GM18505 (cell line): ENCODE results near the gene GFI1B.

Experiments used
- ATAC-seq: cut with Tn5 transposase; IDR thresholded peaks from one replicate; pipeline ENCODE4 v1.9.1; 2021; ENCODE audit not compliant: unreplicated experiment
- POLR2A ChIP-seq: IDR thresholded peaks from 4 replicates; pipeline ENCODE4 v1.6.1; 2011; ENCODE audit warnings: borderline replicate concordance; ENCODE audit not compliant: insufficient read depth, insufficient read length; ENCODE audit errors: extremely low read depth

Gene GFI1B

DNA sequence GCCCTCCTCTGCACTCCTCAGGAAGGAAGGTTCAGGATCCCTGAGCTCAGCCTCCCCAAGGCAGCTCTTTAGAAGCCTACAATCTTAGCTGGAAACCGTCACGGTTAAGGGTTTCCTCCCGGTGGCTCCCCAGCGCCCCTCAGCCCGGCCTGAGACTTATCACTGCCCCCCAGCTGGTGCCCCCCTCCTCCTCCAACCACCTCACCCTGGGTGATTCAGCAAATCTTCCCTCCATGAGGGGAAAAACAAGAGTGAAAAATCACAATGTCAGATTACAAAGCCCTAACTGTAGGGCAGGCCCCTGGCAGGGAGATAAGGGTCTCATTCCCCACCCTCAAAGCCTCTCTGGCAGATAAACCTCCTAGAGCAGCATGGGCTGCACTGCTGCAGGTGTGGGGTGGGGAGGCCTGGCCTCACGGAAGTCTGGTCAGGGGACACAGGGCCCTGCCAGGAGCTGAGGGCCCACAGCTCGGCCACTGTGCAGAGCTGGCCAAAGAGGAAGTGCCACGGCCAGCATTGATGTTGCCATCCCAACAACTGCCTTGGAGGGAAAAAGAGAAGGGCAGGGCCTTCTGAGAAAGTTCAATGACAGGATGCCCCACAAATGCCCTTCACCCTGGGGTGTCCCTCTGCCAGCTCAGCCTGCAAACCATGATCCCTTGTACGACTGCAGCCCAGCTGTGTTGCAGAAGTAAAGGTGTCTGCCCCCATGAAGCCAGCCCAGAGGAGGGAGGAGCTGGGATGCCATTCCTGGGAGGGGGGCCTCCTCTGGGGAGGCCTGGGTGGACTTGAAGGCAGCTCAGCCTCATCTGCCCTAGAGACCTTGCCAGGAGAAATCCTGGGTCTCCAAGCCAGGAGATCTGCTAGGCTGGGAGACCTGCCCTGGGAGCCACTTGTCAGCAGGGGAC lies 25.9 kb downstream of the GFI1B start:
- no peak for TF ChIP-seq POLR2A
- no peak for ATAC-seq

DNA sequence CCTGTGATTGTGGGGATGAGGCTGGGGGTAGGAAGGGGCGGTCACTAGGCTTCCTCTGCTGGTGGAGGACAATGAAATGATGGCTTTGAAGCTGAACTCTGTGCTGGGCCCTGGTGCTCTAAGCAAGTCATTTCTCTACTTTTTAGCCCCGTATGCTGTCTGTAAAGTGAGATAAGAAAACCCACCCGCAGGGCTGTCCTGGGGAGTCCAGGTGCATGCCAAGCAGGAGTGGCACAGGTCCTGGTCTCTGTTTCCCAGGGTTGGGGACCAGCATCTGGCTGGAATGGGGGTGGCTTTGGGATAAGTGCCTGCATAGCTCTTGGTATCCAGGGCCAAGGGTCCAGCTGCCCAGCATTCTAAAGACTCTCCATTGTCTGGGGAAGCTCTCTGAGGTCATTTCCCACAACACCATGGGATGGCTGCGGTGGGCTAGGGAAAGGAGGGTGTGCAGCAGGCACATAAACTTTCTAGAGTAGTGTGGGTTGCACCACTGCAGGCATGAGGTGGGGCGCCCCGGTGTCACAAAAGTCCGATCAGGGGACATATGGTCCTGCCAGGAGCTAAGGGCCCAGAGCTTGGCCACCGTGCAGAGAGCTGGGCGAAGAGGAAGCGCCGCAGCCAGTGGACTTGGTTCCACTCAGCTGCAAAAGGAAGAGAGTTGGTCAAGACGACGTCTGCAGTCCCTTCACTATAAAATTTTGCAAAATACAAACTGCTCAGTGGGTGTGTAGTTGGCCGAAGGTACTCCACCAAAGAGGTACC lies 26.7 kb downstream of the GFI1B start:
- no peak for TF ChIP-seq POLR2A
- no peak for ATAC-seq

DNA sequence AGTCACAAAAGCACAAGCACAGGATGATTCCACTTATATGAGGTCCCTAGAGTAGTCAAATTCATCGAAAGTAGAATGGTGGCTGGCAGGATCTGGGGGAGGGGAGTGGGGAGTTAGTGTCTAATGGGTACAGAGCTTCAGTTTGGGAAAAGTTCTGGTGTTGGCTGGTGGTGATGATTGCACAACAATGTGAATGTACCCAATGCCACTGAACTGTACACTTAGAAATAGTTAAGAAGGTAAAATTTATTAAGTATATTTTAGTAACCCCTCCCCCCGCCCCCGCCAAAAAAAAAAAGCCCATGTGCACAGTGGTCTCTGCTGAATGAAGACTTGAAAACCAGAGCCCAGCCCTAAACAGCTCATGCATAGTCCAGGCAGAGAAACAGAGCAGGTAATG lies 27.5 kb downstream of the GFI1B start:
- no peak for TF ChIP-seq POLR2A
- no peak for ATAC-seq

DNA sequence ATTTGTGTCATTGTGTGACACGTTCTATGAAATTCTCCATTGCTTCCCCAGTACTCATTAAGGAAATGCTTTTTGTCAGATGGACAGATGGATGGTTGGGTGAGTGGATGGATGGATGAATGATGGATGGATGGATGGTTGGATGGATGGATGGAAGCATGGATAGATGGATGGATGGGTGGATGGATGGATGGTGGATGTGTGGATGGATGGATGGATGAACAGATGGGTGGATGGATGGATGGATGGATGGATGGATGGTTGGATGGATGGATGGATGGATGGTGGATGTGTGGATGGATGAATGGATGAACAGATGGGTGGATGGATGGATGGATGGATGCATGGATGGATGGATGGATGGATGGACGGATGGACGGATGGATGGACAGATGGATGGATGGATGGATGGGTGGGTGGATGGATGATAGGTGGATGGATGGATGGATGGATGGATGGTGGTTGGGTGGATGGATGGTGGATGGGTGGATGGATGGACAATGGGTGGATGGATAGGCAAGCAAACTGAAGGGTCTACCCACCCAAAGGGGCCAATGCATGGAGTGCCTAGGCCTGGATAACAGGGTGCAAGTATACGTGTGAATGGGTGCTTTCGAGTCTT lies 28.3 kb downstream of the GFI1B start:
- no peak for ATAC-seq
- no peak for TF ChIP-seq POLR2A

DNA sequence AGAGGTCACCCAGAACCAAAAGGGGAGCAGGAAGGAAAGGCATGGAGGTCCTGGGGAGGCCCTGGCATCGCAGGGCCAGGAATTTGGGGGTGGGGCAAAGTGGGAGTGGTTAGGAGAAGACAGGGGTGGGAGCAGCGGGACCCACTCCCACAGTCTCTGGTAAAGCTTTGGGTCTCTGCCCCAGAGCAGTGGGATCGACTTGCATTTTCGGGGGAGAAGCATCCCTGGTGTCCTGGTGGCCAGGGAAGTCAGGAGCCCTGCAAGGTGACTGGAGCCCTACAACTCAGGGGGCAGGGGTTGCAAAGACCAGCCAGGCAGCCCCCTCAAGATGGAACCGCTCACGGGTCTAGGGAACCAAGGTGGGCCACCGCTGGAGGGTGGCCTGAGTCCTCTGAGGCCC lies 29.9 kb downstream of the GFI1B start:
- no peak for TF ChIP-seq POLR2A
- ATAC-seq: no peak

DNA sequence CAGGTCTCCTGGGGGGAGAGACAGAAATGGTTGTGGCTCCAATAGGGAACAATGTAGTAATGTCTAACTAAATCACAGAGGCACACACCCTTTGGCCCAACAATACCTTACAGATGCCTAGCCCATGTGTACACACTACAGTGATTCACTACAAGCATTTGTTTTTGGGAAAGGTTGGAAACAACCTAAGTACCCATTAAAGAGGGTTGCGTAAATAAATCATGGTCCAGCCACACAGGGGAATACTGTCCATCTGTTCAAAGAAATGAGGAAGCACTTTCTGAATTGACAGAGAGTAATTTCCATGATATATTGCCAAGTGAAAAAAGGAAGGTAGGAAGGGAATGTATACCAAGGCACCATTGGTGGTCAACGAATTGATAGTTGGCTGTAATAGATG lies 30.3 kb downstream of the GFI1B start:
- ATAC-seq: no peak
- no peak for TF ChIP-seq POLR2A

DNA sequence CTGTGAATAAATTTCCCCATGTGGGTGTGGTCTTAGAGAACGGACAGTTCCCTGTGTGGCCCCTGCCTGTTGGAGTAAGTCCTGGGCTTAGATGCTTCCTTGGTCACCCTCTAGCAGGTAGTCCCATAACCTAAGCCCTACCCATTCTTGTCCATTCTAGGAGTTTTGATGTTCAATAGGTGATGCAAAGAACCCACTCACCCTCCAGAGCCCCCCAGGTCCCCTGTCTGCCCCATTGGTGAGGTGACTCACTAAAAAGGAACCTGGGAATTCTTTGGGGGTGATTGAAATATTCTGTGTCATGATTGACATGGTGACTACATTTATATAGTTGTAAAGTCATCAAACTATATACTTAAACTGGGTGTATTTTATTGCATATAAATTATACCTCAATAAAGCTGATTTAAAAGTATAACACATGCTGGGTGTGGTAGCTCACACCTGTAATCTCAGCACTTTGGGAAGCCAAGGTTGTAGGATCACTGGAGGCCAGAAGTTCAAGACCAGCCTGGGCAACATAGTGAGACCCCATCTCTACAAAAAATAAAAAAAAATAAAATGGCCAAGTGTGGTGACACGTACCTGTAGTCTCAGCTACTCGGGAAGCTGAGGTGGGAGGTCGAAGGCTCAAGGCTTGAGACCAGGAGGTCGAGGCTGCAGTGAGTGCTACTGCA lies 31.6 kb downstream of the GFI1B start:
- TF ChIP-seq POLR2A: no peak
- ATAC-seq: no peak

DNA sequence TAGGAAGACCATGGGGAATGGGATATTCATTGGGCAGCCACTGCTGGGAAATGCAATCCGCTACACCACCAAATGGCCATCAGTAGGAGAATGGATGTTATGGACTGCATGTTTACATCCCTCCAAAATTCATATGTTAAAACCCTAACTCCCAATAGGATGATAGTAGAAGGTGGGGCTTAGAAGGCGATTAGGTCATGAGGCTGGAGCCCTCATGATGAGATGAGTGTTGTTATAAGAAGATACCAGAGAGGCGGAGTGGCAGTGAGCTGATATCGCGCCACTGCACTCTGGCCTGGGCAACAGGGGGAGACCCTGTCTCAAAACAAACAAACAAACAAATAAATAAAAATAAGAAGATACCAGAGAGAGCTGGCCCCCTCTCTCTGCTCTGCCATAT lies 36.2 kb downstream of the GFI1B start:
- no peak for ATAC-seq
- TF ChIP-seq POLR2A: no peak

DNA sequence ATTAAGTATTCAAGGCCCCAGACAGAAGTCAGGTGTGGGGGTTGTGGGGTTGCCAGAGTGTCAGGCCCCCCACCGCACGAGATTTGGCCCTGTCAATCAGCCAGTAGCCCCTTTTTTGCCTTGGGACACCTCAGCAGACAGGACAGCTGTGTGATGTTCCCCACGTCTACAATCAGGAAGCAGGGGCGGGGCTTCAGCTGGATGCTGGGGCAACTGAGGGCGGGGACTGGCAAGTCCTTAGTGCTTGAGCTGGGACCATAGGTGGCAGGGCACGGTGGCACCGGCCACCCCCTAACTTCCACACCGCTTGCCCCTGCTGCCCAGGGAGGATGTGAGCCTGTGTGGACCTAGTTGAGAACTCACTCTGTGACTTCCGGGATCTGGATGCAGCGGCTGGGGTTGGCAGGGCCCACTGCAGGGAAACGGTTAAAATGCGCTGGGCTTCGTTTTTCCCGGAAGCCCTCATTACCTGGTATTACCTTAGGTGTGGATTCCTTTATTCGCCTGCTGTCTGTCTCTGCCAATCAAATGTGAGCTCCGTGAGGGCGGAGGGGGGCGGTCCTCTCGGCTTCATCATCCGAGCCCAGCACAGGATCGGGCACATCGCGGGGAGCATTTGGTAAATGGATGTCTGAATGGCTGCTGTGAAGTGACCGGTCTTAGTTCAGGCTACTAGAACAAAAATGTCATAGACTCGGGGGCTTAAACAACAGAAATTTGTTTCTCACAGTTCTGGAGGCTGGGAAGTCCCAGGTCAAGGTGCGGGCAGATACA lies 44.8 kb downstream of the GFI1B start:
- ATAC-seq: no peak
- no peak for TF ChIP-seq POLR2A

DNA sequence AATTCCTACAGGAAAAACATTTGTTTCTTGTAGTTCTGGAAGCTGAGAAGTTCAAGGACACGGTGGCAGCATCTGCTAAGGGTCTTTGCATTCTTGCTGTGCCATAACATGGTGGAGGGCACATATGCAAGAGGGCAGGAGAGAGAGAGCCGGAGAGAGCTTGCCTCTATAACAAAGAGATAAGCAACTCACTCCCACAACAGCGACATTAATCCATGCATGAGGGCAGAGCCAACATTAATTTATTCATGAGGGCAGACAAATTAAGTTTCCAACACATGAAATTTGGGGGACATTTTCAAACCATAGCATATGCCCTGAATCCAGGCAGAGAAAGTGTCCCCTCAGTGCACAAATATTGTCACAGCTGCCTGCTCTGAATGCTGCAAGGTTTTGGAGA lies 47.9 kb downstream of the GFI1B start:
- TF ChIP-seq POLR2A: no peak
- ATAC-seq: no peak

DNA sequence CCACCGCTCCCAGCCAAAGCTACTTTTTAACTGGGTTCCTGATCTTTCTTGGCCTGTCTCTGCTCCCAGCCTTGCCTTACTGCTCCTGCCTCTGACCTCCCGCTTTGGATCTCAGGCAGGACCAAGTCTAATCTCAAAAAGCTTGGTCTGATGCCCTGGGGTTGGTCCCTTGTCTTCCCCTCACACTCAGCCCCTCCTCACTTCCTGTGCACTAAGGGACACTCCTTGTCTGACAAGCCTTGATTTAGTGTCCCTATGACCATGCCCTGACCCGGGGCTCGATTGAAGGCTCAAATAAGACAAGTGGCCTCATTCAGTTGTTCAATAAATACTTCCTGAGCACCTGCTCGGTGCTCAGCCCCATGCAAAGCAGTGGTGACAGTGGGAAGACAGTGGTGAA lies 48.6 kb downstream of the GFI1B start:
- no peak for TF ChIP-seq POLR2A
- no peak for ATAC-seq

DNA sequence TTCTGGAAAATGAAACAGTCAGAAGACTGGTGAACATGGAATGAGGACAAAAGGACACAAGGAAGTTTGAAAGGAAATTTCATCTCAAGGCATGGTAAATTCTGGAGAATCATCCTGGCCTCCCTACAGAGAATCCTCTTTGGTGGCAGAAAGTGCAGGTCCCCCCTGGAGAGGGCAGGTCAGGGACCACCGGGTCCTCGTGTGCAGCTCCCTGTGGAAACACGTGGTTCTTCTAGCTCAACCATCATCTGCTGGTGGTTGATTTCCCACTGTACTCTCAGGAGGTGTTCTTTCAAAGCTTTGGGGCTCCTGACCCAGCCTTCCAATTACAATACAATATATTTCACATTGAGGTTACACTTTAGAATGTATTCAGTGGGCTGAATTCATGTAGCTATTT lies 49.7 kb downstream of the GFI1B start:
- no peak for ATAC-seq
- no peak for TF ChIP-seq POLR2A
